Right lobe of liver (tissue), 4 donors: ENCODE data around the gene PTGFRN.

Experiments
- CTCF ChIP-seq, 4 donors: fragments of 200-600 bp in 3 of 4; fragments of 450-650 bp in 1 of 4; IDR thresholded peaks; one replicate each; pipeline versions ENCODE4 v1.5.1 to v1.8.0; 2016 to 2022; ENCODE audit warnings: antibody characterized with exemption in 4 of 4, mild to moderate bottlenecking in 2 of 4
- POLR2A ChIP-seq: fragments of 450-650 bp; IDR thresholded peaks from one replicate; pipeline ENCODE4 v1.6.1; 2017; ENCODE audit warnings: antibody characterized with exemption, mild to moderate bottlenecking
- donor health status: DM: no; HTN: no; CAD: no.
- donor health status: DM: no; HTN: no; CAD: no.
- donor health status: DM: no; HTN: yes; CAD: no.

GRCh38 chr1:117017648-117018047, 107.9 kb downstream of the PTGFRN start:
- no peak for TF ChIP-seq CTCF (IDR thresholded peaks at IDR 0.05)
- no peak for TF ChIP-seq POLR2A
